GM21515 (cell line): ENCODE measurements around the gene GSTM2.
"Not testable (repeated sequence)": the region's sequence is repeated elsewhere in the genome, so short reads cannot be mapped to it uniquely, and the experiment has no call there.

ENCODE experiments used
- ATAC-seq: cut with Tn5 transposase; IDR thresholded peaks from one replicate; pipeline ENCODE4 v1.9.1; 2021; ENCODE audit not compliant: unreplicated experiment

GSTM2 gene

DNA sequence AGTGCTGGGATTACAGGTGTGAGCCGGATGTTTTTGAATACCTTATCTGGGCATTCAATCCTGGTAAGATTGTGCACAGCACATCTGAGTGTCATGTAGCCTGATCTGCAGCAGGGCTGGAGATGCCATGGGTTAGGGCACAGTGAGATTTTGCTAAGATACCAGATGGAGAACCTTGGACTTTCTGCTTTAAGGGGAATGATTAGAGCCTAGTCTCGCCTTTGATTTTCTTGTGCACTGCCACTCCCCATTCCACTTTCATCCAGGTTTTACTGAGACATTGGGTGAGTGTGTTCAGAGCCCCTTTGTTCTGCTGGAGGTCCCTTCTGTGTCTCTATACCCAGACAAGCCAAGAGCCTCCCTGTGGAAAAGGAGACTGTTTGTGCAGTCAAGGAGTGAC lies 6.0 kb downstream of the GSTM2 start:
- ATAC-seq: not testable (repeated sequence)

DNA sequence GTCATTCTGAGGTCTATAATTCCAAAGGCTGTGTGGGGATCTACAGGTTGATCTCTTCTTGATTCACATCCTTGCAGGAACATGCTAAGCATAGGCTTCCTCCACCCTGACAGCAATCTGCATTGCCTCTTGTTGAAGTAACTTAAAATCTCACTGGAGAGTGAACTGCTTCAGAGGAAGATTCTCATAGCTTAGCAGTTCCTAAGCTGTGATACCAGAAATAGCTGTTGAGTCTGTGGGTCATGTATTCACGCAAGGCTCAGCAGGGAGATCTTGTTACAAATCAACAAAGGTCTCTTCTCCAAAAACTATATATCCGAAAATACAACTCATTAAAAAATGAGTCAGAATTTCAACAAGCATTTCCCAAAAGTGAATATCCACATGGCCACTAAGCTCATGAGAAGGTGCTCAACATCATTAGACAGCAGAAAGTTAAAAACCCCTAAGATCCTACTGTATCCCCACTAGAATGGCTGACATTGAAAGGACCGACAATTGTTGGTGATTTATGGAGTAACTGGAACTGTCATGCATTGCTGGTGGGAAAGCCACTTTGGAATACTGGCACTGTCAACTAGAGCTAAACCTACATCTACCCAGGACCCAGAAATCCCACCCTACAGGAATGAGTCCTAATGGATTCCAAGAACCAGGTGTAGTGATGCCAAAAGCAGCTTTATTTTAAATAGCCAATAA lies 9.0 kb downstream of the GSTM2 start:
- ATAC-seq: not testable (repeated sequence)

DNA sequence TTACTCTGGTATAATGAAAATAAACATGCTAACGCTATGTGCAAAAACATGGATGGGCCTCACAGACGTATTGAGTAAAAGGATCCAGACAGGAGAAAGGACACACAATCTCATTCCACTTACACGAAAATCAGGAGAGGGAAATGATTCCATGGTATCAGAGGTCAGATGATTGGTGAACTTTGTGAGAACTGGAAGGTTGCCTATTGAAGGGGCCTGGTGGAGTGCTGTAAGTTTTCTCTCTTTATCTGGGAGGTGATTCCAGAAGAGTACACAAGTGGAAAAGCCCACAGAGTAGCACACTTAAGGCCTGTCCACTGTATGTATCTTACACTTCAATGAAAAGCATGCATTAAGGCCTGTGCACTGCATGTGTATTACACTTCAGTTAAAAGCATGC lies 9.6 kb downstream of the GSTM2 start:
- ATAC-seq: no peak

DNA sequence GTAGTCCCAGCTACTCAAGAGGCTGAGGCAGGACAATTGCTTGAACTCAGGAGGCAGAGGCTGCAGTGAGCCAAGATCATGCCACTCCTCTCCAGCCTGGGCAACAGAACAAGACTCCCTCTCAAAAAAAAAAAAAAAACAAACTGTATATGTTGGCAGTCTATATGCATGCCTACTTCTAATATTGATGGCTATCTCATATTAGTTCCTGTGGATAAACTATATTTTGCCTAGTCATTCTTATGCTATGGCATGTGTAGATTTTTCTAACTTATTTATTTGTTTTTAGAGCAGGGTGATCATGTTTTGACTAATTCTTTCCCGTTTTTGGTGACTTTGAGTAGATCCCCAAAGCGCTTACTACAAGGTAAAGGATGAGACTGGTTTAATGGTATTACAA lies 10.8 kb downstream of the GSTM2 start:
- not testable (repeated sequence) for ATAC-seq

DNA sequence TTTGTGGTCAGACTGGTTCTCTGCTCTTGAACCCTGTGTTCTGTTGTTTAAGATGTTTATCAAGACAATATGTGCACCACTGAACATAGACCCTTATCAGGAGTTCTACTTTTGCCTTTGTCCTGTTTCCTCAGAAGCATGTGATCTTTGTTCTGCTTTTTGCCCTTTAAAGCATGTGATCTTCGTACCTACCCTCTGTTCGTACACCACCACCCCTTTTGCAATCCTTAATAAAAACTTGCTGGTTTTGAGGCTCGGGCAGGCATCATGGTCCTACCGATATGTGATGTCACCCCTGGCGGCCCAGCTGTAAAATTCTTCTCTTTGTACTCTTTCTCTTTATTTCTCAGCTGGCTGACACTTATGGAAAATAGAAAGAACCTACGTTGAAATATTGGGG lies 16.9 kb downstream of the GSTM2 start:
- ATAC-seq: not testable (repeated sequence)

DNA sequence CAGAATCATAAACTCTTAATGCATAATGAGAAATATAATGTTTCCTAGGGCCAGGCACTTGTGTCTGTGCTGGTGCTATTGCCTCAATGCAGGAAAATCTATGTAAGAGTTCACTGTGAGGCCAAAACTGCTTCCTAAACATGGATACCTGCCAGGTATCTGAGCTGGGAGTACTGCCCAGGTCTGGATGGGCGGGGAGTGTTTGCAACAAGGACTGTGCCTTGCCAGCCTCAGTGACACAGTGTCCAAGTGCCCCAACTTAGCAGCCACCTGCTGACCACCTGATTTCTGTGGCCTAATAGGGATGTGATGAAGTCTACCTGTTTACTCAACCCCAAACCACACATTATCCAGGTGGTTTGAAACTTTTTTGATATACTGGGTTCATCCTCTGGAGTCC lies 17.5 kb downstream of the GSTM2 start:
- ATAC-seq: not testable (repeated sequence)

DNA sequence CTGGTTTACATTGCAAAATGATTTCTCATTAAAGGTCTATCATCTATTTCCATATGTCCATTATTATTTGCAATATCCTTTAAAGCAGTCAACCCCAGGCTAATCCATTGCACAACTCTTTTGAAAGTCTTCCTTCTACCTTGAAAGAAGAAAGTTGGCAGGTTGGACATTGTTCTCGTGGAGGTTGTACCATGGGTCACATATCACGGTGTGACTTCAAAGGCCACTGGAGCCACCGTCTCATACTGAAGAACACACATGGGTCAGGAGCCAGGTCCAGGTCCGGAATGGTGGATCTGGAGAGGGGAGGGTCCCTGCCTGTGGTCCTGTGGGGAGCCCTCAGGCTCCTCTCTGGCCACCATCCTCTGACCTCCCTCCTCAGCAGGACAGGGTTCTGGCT lies 18.0 kb downstream of the GSTM2 start:
- ATAC-seq: not testable (repeated sequence)

DNA sequence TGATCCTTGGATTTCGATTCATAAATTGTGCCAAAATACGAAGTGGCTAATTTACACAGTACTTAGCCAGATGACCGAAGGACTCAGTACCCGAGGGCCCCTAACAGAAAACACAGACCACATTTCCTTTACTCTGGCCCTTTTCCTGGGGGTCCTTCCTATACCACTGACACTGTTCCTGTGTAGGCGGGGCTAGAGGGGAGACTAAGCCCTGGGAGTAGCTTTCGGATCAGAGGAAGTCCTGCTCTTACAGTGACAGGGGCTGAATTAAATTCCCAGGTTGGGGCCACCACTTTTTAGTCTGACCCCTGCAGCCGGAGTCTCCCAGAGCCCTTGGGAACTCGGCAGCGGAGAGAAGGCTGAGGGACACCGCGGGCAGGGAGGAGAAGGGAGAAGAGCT lies 19.3 kb downstream of the GSTM2 start:
- not testable (repeated sequence) for ATAC-seq

DNA sequence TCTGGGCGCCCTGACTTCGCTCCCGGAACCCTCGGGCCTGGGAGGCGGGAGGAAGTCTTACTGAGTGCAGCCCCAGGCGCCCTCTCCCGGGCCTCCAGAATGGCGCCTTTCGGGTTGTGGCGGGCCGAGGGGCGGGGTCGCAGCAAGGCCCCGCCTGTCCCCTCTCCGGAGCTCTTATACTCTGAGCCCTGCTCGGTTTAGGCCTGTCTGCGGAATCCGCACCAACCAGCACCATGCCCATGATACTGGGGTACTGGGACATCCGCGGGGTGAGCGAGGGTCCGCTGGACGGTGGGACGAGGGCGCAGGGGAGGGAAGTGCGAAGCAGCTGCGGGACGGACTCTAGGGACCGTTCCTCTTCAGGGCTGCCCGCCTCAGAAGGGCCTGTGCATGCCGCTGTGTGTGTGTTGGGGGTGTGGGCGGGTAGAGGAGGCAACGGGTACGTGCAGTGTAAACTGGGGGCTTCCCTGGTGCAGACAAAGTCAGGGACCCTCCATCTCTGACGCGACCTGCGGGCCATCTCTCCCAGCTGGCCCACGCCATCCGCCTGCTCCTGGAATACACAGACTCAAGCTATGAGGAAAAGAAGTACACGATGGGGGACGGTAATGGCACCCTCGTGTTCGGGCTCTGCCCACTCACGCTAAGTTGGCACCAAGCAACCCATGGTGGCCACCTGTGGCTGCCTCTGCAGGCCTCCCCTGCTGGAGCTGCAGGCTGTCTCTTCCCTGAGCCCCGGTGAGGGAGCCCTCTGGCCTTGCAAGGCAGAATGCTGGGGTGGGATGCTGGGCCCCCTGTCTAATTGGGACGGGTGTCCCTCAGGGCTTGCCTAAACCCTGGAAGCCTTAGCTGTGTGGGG lies 20.0 kb downstream of the GSTM2 start, which contains the start of gene GSTM1:
Gene GSTM1 (plus strand): TSS at position 177 of the 859 bp plus-strand sequence. CDS start 57 bp downstream, at position 234.
- ATAC-seq: no peak

DNA sequence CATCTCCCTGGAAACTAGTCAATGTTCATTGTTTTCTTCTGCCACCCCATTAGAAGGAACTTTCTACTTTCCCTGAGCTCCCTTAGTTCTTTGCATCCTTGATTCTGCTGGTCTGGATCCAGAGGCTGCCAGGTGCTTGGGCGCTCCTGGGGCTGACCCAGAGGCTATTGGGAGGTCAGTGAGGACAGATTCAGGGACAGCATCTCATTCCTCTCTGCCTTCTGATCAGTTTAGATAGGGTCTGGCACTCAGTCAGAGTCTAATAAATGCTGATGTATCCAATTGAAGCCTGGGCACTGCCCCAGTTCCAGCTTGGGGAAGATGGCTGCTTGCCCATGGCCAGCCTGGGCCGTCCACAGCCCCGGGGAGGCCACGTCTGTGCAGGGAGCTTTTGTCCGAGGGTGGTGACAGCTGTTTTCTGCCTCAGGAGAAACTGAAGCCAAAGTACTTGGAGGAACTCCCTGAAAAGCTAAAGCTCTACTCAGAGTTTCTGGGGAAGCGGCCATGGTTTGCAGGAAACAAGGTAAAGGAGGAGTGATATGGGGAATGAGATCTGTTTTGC lies 22.1 kb downstream of the GSTM2 start:
- ATAC-seq: no peak

DNA sequence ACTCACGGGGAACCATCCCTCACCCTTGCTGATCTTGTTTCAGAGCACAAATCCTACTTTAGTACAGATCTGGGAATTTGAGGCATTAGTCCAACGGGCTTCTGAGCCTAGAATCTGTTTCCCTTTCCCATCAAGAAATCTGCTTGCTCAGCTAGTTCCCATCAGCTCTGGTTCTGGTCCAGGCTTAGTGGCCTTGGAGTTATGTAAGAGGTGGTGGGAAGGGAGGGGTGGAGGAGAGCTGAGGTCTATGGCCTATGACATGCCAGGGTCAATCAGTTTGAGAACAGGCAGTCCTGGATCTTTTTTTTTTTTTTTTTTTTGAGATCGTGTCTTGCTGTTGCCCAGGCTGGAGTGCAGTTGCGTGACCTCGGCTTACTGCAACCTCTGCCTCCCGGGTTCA lies 23.9 kb downstream of the GSTM2 start:
- no peak for ATAC-seq

DNA sequence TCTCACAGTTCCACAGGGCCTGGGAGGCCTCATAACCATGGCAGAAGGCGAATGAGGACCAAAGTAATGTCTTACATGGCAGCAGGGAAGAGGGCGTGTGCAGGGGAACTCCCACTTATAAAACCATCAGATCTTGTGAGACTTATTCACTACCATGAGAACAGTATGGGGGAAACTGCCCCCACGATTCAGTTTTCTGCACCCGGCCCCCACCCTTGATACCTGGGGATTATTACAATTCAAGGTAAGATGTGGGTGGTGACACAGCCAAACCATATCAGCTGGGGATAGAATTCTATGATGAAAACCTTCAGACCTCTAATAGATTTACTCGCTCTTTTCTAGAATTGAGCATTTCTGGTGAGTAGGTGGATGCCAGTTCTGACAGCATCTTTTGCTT lies 26.5 kb downstream of the GSTM2 start:
- not testable (repeated sequence) for ATAC-seq

DNA sequence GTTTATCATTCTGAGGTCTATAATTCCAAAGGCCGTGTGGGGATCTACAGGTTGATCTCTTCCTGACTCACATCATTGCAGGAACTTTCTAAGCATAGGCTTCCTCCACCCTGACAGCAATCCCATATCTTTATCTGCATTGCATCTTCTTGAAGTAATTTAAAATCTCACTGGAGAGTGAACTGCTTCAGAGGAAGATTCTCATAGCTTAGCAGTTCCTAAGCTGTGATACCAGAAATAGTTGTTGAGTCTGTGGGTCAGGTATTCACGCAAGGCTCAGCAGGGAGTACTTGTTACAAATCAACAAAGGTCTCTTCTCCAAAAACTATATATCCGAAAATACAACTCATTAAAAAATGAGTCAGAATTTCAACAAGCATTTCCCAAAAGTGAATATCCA lies 27.3 kb downstream of the GSTM2 start:
- ATAC-seq: not testable (repeated sequence)

DNA sequence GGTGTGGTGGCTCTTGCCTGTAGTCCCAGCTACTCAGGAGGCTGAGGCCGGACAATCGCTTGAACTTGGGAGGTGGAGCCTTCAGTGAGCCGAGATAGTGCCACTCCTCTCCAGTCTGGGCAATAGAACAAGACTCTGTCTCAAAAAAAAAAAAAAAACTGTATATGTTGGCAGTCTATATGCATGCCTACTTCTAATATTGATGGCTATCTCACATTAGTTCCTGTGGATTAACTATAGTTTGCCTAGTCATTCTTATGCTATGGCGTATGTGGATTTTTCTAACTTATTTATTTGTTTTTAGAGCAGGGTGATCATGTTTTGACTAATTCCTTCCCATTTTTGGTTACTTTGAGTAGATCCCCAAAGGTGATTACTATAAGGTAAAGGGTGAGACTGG lies 29.2 kb downstream of the GSTM2 start:
- ATAC-seq: no peak

DNA sequence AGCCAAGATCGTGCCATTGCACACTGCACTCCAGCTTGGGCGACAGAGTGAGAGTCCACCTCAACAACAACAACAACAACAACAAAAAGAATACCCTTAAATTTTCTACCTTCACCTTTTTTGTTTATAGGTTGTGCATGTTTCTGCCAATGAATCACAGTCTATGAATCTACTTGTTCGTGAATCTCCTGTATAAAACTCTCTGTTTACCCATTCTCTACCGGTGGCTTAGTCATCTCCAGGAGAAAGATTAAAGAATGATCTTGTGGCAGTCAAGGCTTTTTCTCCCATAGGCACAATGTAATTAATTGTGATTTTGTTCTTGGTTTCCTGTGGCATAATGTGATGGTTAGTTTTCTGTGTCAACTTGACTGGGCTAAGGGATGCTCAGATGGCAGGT lies 30.0 kb downstream of the GSTM2 start:
- not testable (repeated sequence) for ATAC-seq

DNA sequence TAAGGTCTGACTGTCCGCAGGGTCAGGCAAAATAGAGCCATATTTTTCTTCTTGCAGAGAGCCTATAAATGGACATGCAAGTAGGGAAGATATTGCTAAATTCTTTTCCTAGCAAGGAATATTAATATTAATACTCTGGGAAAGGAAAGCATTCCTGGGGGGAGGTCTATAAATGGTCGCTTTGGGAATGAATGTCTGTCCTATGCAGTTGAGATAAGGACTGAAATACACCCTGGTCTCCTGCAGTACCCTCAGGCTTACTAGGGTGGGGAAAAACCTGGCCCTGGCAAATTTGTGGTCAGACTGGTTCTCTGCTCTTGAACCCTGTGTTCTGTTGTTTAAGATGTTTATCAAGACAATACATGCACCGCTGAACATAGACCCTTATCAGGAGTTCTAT lies 35.1 kb downstream of the GSTM2 start:
- not testable (repeated sequence) for ATAC-seq

DNA sequence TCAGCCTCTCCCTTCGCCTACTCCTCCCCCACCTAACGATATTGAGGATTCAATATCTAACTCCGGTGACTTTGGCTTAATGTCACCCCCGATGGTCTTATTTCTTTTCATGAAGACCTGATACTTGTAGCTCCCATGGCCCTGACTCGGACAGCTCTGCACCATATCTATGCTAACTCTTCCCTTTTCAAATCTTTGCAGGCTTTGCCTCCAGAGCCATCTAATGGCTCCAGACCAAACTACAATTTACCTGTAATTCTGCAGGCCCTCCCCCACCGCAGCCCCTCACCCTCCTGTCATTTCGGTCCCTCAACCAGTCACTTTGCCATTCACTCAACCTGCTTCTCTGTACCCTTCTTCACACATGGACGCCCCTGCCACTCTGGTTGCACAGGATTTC lies 36.3 kb downstream of the GSTM2 start:
- ATAC-seq: no peak

DNA sequence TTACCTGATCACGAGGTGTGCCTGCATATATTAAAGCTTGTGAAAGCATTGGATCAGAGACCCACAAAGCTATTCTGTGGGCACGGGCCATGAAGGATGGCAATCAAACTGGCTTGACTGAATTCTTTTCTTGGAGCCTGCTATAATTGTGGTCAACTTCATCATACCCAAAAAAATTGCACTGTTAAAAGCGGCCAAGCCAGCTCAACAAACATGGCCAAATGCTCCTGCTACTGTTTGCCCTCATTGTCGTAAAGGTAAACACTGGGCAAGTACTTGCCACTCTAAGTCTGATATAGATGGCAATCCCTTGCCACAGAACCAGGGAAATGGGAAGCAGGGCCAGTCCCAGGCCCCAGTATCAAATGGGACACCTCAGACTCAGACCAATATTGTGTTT lies 37.6 kb downstream of the GSTM2 start:
- ATAC-seq: no peak

DNA sequence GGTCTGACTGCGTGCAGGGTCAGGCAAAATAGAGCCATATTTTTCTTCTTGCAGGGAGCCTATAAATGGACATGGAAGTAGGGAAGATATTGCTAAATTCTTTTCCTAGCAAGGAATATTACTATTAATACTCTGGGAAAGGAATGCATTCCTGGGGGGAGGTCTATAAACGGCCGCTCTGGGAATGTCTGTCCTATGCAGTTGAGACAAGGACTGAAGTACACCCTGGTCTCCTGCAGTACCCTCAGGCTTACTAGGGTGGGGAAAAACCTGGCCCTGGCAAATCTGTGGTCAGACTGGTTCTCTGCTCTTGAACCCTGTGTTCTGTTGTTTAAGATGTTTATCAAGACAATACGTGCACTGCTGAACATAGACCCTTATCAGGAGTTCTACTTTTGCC lies 41.1 kb downstream of the GSTM2 start:
- not testable (repeated sequence) for ATAC-seq

DNA sequence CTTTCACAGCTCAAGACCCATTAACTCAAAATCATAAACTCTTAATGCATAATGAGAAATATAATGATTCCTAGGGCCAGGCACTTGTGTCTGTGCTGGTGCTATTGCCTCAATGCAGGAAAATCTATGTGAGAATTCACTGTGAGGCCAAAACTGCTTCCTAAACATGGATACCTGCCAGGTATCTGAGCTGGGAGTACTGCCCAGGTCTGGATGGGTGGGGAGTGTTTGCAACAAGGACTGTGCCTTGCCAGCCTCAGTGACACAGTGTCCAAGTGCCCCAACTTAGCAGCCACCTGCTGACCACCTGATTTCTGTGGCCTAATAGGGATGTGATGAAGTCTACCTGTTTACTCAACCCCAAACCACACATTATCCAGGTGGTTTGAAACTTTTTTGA lies 42.0 kb downstream of the GSTM2 start:
- ATAC-seq: not testable (repeated sequence)

DNA sequence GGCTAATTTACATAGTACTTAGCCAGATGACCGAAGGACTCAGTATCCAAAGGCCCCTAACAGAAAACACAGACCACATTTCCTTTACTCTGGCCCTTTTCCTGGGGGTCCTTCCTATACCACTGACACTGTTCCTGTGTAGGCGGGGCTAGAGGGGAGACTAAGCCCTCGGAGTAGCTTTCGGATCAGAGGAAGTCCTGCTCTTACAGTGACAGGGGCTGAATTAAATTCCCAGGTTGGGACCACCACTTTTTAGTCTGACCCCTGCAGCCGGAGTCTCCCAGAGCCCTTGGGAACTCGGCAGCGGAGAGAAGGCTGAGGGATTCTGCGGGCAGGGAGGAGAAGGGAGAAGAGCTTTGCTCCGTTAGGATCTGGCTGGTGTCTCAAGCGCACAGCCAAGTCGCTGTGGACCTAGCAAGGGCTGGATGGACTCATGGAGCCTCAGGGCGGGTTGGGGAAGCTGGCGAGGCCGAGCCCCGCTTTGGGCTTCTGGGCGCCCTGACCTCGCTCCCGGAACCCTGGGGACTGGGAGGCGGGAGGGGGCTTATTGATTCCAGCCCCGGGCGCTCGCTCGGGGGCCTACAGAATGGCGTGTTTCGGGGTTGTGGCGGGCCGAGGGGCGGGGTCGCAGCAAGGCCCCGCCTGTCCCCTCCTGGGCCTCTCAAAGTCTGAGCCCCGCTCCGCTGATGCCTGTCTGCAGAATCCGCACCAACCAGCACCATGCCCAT lies 43.9 kb downstream of the GSTM2 start, which contains the start of gene GSTM5:
Gene GSTM5 (plus strand): TSS at position 659 of the 728 bp plus-strand sequence. CDS start 62 bp downstream, at position 721.
- not testable (repeated sequence) for ATAC-seq
